Measurements from ENCODE around the gene FGFR2. TPM values are rescaled to one million over a fixed set of nuclear protein-coding genes. Genes with fewer than 3 reads are reported as not detected.
A peak's percentile ranks its signal among the peaks of the same experiment; 100 is the strongest.

FGFR2 gene
- total RNA-seq, 4 donors from 2014 or later: 65.6 to 149 (median 122) TPM

- no peak overlapping the region for H3K4me3 ChIP-seq (replicated peaks in 1 of 3)
- DNase-seq: no peak
- WGBS, 2 donors: 68 to 73% methylated on average over 16 of the region's 16 CpGs
- H3K4me1 ChIP-seq: peaks cover 22 to 24% of the 10 kb centered on the region in 2 donors
- no peak overlapping the region for H3K27ac ChIP-seq
- no peaks in the 10 kb centered on the region for H3K27me3 ChIP-seq
- TF ChIP-seq POLR2A (IDR thresholded peaks at IDR 0.05) (no peak), CTCF (IDR thresholded peaks at IDR 0.05) (no peak)
- intact Hi-C loops (cut with DNase I): no loop called here
- H3K36me3 ChIP-seq: no peaks in the 10 kb centered on the region
- no peaks in the 10 kb centered on the region for H3K9me3 ChIP-seq
Measured at GRCh38 chr10:121500701-121501332, 97.4 kb downstream of the FGFR2 start.

- H3K4me3 ChIP-seq (replicated peaks in 1 of 3): no peak overlapping the region
- TF ChIP-seq CTCF (IDR thresholded peaks at IDR 0.05) (peak in 2 of 6 experiments; percentile 24 to 27), POLR2A (IDR thresholded peaks at IDR 0.05) (no peak)
- no peaks in the 10 kb centered on the region for H3K9me3 ChIP-seq
- no peaks in the 10 kb centered on the region for H3K36me3 ChIP-seq
- H3K27ac ChIP-seq: peak overlapping the region; percentile 77 to 87 (median 84)
- intact Hi-C loops (cut with DNase I): no loop called here
- DNase-seq: peak; percentile 17 to 27
- peaks cover 33 to 39% of the 10 kb centered on the region in 2 donors for H3K4me1 ChIP-seq
- no peaks in the 10 kb centered on the region for H3K27me3 ChIP-seq
- 71 to 74% methylated on average over 14 of the region's 14 CpGs for WGBS, 2 donors
Measured at GRCh38 chr10:121497513-121498470, 100.5 kb downstream of the FGFR2 start.

GRCh38 chr10:121495719-121496118 is 102.5 kb downstream of the FGFR2 start:
- no peak for TF ChIP-seq CTCF (IDR thresholded peaks at IDR 0.05)
- no peak for TF ChIP-seq POLR2A (IDR thresholded peaks at IDR 0.05)
- no peaks in the 10 kb centered on the region for H3K36me3 ChIP-seq
- intact Hi-C loops (cut with DNase I): no loop called here
- H3K27me3 ChIP-seq: no peaks in the 10 kb centered on the region
- WGBS, 2 donors: 30 to 33% methylated on average over 9 of the region's 9 CpGs
- H3K9me3 ChIP-seq: no peaks in the 10 kb centered on the region
- peaks cover 33 to 39% of the 10 kb centered on the region in 2 donors for H3K4me1 ChIP-seq
- H3K4me3 ChIP-seq (replicated peaks in 1 of 3): no peak overlapping the region
- H3K27ac ChIP-seq: peak overlapping the region; percentile 77 to 87 (median 84)
- peak; percentile 91 to 92 for DNase-seq

DNA sequence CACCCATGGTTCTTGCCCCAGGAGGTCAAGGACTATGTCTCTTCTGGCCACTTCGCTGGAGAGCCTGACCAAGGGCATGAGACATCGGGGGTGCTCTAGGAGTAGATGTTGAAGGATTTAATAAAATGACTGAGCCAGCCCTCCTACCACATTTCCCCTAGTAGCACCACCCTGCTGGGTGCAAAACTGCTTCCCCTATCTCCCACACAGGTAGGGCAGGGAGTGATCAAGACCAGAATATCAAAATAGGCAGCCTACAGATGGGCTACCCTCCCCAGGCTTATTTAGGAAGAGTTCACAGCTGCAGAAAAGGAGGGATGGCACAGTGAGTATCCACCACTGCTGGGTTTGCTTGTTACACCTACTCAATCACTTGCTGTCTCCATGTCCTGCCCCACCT is 103.9 kb downstream of the FGFR2 start:
- Histone ChIP-seq H3K4me1 (peaks cover 33 to 39% of the 10 kb centered on the region in 2 donors), H3K9me3 (no peaks in the 10 kb centered on the region), H3K27ac (peak overlapping the region; percentile 77 to 87 (median 84)), H3K27me3 (no peaks in the 10 kb centered on the region), H3K36me3 (no peaks in the 10 kb centered on the region), H3K4me3 (replicated peaks in 1 of 3) (no peak overlapping the region)
- DNase-seq: no peak
- intact Hi-C loops (cut with DNase I): no loop called here
- no peak for TF ChIP-seq CTCF (IDR thresholded peaks at IDR 0.05)
- TF ChIP-seq POLR2A (IDR thresholded peaks at IDR 0.05): no peak
- 68 to 72% methylated on average over 2 of the region's 2 CpGs for WGBS, 2 donors

All from thyroid gland (tissue), 4 donors.